ENCODE data around the gene TMEM253.

TMEM253 gene

DNA sequence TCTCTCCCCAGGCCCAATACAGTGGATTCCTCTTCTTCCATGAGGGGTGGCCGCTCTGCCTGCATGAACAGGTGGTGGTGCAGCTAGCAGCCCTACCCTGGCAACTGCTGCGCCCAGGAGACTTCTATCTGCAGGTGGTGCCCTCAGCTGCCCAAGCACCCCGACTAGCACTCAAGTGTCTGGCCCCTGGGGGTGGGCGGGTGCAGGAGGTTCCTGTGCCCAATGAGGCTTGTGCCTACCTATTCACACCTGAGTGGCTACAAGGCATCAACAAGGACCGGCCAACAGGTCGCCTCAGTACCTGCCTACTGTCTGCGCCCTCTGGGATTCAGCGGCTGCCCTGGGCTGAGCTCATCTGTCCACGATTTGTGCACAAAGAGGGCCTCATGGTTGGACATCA lies 26.9 kb upstream of the TMEM253 start:
- DNase-seq (ENCODE audit: low read depth, low spot score) = no peak
- ChIA-PET CTCF (interaction anchor here (0.8 to 6.6 kb wide), 8 partner anchors 11 to 103 kb away, joined by 3 to 164 read pairs (median 6); no protein-coding TSS in a partner anchor), POLR2A (no interaction called here)
- H3K4me3 ChIP-seq (ENCODE audit: low read depth, low read length) = no peak overlapping the region
- TF ChIP-seq, protein P1, sequence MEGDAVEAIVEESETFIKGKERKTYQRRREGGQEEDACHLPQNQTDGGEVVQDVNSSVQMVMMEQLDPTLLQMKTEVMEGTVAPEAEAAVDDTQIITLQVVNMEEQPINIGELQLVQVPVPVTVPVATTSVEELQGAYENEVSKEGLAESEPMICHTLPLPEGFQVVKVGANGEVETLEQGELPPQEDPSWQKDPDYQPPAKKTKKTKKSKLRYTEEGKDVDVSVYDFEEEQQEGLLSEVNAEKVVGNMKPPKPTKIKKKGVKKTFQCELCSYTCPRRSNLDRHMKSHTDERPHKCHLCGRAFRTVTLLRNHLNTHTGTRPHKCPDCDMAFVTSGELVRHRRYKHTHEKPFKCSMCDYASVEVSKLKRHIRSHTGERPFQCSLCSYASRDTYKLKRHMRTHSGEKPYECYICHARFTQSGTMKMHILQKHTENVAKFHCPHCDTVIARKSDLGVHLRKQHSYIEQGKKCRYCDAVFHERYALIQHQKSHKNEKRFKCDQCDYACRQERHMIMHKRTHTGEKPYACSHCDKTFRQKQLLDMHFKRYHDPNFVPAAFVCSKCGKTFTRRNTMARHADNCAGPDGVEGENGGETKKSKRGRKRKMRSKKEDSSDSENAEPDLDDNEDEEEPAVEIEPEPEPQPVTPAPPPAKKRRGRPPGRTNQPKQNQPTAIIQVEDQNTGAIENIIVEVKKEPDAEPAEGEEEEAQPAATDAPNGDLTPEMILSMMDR (IDR thresholded peaks at IDR 0.05; ENCODE audit: insufficient read depth, low read length, missing control alignments) = no peak

DNA sequence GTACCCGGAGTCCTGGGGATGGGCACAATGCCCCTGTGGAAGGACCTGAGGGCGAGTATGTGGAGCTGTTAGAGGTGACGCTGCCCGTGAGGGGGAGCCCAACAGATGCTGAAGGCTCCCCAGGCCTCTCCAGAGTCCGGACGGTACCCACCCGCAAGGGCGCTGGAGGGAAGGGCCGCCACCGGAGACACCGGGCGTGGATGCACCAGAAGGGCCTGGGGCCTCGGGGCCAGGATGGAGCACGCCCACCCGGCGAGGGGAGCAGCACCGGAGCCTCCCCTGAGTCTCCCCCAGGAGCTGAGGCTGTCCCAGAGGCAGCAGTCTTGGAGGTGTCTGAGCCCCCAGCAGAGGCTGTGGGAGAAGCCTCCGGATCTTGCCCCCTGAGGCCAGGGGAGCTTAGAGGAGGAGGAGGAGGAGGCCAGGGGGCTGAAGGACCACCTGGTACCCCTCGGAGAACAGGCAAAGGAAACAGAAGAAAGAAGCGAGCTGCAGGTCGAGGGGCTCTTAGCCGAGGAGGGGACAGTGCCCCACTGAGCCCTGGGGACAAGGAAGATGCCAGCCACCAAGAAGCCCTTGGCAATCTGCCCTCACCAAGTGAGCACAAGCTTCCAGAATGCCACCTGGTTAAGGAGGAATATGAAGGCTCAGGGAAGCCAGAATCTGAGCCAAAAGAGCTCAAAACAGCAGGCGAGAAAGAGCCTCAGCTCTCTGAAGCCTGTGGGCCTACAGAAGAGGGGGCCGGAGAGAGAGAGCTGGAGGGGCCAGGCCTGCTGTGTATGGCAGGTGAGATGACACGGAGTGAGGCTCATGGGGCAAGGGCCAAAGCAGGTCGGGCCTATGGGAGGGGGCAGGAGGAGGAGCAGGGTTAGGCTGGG lies 26.2 kb upstream of the TMEM253 start:
- ChIA-PET CTCF (interaction anchor here (0.8 to 6.6 kb wide), 8 partner anchors 10 to 60 kb away, joined by 3 to 164 read pairs (median 6); no protein-coding TSS in a partner anchor), POLR2A (no interaction called here)
- TF ChIP-seq, protein P1 (IDR thresholded peaks at IDR 0.05; ENCODE audit: insufficient read depth, low read length, missing control alignments) = no peak
- no peak overlapping the region for H3K4me3 ChIP-seq (ENCODE audit: low read depth, low read length)
- DNase-seq (ENCODE audit: low read depth, low spot score) = no peak

DNA sequence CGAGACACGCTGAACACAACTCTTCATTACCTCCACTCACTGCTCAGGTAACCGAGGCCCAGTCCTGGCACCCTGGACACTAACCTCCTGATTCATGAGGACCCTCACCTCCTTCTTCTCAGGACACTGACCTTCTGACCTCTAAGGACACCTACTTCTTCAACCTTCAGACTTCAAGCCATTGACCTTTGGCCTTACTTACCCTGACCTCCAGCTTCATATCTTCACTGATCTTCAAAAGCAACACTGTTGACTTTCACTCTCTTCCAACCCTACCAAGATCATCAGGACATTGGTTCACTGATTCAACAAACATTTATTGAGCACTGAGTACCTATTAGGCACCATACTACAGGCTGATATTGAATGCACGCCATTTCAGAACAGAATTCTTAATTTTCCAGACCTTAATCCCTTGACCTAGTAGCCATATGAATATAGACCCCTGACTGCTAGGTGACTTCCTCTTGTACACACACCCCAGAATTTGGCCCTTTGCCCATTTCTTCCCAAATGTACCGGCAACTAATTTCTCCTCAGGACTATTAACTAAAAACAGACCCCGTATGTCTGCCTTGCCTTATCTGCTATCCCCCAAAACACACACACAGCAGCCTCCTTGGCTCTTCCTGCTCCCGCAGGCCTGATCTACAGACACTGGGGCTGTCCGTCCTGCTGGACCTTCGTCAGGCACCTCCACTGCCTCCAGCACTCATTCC lies 25.0 kb upstream of the TMEM253 start:
- no peak for DNase-seq (ENCODE audit: low read depth, low spot score)
- CTCF ChIA-PET = interaction anchor here (1.5 to 6.6 kb wide), 5 partner anchors 9 to 61 kb away, joined by 3 to 164 read pairs (median 139); no protein-coding TSS in a partner anchor
- POLR2A ChIA-PET = no interaction called here
- H3K4me3 ChIP-seq (ENCODE audit: low read depth, low read length) = no peak overlapping the region
- TF ChIP-seq, protein P1 (IDR thresholded peaks at IDR 0.05; ENCODE audit: insufficient read depth, low read length, missing control alignments) = no peak

DNA sequence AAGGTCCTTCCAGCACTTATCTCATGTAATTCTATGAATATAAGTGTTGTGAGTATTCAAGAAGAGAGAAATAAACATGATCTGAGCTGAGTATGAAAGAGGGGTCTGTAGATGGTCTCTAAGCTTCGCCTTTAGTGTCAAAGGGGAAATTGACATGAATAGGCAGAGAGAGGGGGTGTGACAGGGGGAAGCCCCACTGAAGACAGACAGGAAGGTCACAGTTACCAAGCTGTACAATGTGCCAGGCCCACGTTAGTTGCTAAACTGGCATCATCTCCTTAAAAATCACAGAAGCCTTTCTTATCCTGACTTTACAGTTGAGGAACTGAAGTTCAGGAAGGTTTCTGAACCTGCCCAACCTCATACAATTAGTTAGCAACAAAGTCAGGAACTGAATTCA lies 23.2 kb upstream of the TMEM253 start:
- no peak overlapping the region for H3K4me3 ChIP-seq (ENCODE audit: low read depth, low read length)
- no peak for DNase-seq (ENCODE audit: low read depth, low spot score)
- ChIA-PET CTCF (interaction anchor here (0.6 to 8.6 kb wide), 8 partner anchors 9 to 66 kb away, joined by 3 to 93 read pairs (median 4); no protein-coding TSS in a partner anchor), POLR2A (no interaction called here)
- TF ChIP-seq, protein P1 (IDR thresholded peaks at IDR 0.05; ENCODE audit: insufficient read depth, low read length, missing control alignments) = no peak

DNA sequence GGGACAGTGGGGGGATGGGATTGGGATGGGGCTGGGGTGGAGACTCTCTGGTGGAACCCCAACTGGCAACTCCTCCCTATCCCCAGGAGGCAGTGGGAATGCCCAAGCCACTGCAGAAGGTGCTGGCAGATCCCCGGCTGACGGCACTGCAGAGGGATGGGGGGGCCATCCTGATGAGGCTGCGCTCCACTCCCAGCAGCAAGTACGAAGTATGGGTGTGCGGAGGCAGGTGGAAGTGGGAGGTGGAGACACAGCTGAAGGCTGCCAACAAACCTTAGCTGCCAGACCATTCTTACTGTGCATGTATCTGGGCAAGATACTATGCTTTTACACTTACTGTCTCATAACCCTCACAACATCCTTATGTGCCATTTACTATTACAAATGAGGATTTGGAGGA lies 22.6 kb upstream of the TMEM253 start:
- no peak for DNase-seq (ENCODE audit: low read depth, low spot score)
- CTCF ChIA-PET = interaction anchor here (1.1 to 12.7 kb wide), 7 partner anchors 5 to 66 kb away, joined by 3 to 163 read pairs (median 29); partner anchors contain the start of gene ARHGEF40
- POLR2A ChIA-PET = no interaction called here
- TF ChIP-seq, protein P1 (IDR thresholded peaks at IDR 0.05; ENCODE audit: insufficient read depth, low read length, missing control alignments) = no peak
- no peak overlapping the region for H3K4me3 ChIP-seq (ENCODE audit: low read depth, low read length)
